Measurements from ENCODE around the gene PPP2R5B.

PPP2R5B gene

GRCh38 chr11:64885367-64886286, 38.9 kb upstream of the PPP2R5B start:
- TF ChIP-seq, protein P1, sequence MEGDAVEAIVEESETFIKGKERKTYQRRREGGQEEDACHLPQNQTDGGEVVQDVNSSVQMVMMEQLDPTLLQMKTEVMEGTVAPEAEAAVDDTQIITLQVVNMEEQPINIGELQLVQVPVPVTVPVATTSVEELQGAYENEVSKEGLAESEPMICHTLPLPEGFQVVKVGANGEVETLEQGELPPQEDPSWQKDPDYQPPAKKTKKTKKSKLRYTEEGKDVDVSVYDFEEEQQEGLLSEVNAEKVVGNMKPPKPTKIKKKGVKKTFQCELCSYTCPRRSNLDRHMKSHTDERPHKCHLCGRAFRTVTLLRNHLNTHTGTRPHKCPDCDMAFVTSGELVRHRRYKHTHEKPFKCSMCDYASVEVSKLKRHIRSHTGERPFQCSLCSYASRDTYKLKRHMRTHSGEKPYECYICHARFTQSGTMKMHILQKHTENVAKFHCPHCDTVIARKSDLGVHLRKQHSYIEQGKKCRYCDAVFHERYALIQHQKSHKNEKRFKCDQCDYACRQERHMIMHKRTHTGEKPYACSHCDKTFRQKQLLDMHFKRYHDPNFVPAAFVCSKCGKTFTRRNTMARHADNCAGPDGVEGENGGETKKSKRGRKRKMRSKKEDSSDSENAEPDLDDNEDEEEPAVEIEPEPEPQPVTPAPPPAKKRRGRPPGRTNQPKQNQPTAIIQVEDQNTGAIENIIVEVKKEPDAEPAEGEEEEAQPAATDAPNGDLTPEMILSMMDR (conservative IDR thresholded peaks at IDR 0.05) = no peak
- H3K27ac ChIP-seq = no peak overlapping the region

DNA sequence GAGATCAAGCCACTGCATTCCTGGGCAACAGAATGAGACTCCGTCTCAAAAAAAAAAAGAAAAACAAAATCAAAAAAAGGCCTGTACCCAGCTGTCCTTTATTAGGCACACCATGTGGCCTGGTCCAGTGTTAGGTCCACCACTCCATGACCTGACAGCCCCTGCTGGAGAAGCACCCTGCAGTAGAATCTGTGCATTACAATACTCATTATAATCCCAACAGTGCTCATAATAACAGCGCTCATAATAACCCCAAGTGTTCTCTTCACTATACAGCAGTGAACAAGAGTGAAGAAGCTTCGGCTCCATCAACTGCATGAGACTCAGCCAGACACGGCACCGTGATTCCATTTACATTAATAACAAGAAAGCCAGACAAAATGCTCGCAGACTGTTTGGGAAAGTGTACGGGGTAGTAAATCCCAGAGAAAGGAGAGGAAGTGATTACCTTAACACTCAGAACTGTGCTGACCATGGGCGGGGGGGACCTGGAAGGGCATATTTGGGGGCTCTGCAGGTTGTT, 37.2 kb upstream of the PPP2R5B start:
- TF ChIP-seq, protein P1 (conservative IDR thresholded peaks at IDR 0.05) = no peak
- H3K27ac ChIP-seq = no peak overlapping the region

DNA sequence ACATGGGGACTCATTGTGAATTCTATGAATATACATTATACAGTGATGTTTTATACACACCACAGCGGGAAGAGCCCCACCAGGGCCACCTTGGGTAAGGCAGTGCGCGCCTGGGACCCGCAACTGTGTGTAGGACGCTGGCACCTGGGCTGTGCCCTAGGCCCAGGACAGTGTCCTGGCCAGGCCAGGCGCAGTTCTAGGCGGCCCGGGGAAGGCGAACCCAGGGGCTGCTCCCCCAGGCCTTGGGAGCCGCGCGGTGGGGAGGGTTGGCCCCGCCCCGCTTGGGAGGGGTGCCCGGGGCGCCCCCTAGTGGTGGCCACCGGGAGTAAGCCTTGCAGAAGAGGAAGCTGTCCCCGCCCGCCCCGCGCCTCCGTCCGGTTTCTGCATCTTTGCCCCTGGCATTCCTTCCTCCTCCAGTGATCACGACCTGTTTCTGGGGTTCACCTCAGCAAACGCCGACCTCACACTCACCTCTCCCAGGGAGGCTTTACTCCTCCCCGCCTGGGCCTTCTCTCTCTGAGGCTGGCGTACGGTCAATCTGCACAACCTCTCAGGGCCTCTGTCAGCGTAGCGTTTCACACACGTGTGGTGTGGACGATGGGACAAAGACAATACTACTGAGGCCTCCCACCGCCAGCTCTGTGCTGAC, 36.6 kb upstream of the PPP2R5B start:
- no peak overlapping the region for H3K27ac ChIP-seq
- TF ChIP-seq, protein P1 (conservative IDR thresholded peaks at IDR 0.05) = peak; percentile 98

GRCh38 chr11:64888406-64888728, 36.1 kb upstream of the PPP2R5B start:
- no peak overlapping the region for H3K27ac ChIP-seq
- TF ChIP-seq, protein P1 (conservative IDR thresholded peaks at IDR 0.05) = no peak

DNA sequence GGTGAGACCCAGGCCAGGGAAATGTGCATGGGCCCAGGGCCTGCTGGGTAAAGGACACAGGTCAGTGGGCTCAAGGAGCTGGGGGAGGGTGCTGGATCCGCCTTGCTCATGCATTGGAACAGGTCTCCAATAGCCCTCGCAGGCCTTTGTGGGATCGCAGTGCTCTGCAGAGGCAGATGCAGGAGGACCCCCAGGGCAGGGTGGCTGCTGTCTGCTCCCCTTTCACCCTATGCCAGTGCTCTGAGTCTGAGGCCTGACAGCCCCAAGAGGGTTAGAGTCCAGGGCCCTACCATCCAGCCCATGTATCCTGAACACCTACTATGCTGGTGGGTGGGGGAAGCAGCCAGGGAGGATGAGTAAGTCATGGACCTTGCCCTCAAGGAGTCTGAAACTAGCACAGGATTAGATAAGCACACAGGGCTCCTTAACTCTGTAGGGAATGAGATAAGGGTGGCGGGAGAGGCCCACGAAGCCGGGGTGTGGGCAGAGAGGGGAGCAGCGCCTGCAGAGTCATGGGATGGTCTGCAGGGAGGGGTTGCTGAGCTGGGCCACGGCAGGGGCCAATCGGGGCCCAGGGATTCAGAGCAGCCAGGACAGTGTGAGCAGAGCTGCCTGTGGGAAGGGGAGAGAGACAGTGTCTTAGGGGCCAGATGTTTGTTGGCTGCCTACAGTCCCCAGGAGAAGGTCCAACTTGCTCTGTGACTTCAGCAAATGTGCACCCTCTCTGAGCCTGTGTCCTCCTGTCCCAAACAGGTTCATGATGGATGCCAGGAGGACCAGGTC, 35.6 kb upstream of the PPP2R5B start:
- TF ChIP-seq, protein P1 (conservative IDR thresholded peaks at IDR 0.05) = no peak
- H3K27ac ChIP-seq = no peak overlapping the region

- TF ChIP-seq, protein P1 (conservative IDR thresholded peaks at IDR 0.05) = no peak
- H3K27ac ChIP-seq = no peak overlapping the region
Observed at GRCh38 chr11:64890522-64890939, 34.0 kb upstream of the PPP2R5B start.
